ENCODE results near the gene PNMA6E.

The PNMA6E gene

GRCh38 chrX:153349952-153350351 is 51.2 kb downstream of the PNMA6E start:
- no peak for DNase-seq (ENCODE audit: low spot score)

GRCh38 chrX:153348421-153348820 is 52.7 kb downstream of the PNMA6E start:
- no peak for DNase-seq (ENCODE audit: low spot score)

- DNase-seq (ENCODE audit: low spot score), result no peak
These were observed 53.6 kb downstream of the PNMA6E start for GRCh38 chrX:153347530-153347929.
